AG04449 (cell line): ENCODE results near the gene LINGO3.

Experiments
- CTCF ChIA-PET: fragments of 350-600 bp; formaldehyde crosslinking; extraction: SDS; loops from one replicate; lab custom pipeline; 2021; ENCODE audit warnings: antibody characterized with exemption; lab: Yijun Ruan, JAX
- POLR2A ChIA-PET: fragments of 400-600, 350-600 bp; formaldehyde crosslinking; extraction: SDS; loops from one replicate; lab custom pipeline; 2020; ENCODE audit warnings: antibody characterized with exemption, inconsistent platforms; lab: Yijun Ruan, JAX
- DNase-seq: peaks from one replicate; pipeline ENCODE4 v3.0.0-alpha.2; 2010; ENCODE audit warnings: low read depth, low spot score
- H3K4me3 ChIP-seq: 2 replicates; pipeline ENCODE4 v1.5.1; 2011; ENCODE audit warnings: low read depth, mild to moderate bottlenecking, control low read depth, low read length
- CTCF ChIP-seq: IDR thresholded peaks from one replicate; pipeline ENCODE4 v1.5.1; 2011; ENCODE audit warnings: mild to moderate bottlenecking, moderate library complexity, low read length, control low read depth, inconsistent platforms; ENCODE audit not compliant: insufficient read depth; ENCODE audit errors: missing control alignments

LINGO3 gene

GRCh38 chr19:2315121-2315817 is 7.3 kb upstream of the LINGO3 start:
- no peak for TF ChIP-seq CTCF
- ChIA-PET POLR2A (no interaction called here), CTCF (interaction anchor here (0.6 to 4.3 kb wide), 41 partner anchors 9 to 387 kb away, joined by 3 to 71 read pairs (median 5); partner anchors contain the start of genes AP3D1, DOT1L, LSM7 and PLEKHJ1)
- no peak for DNase-seq
- no peak overlapping the region for H3K4me3 ChIP-seq

- no peak overlapping the region for H3K4me3 ChIP-seq
- CTCF ChIA-PET: interaction anchor here (2.0 kb wide), 1 partner anchor 73 kb away, joined by 6 read pairs; no protein-coding TSS in a partner anchor
- POLR2A ChIA-PET: no interaction called here
- no peak for DNase-seq
- TF ChIP-seq CTCF: no peak
Observed at GRCh38 chr19:2312820-2313501, 5.0 kb upstream of the LINGO3 start.

- no peak overlapping the region for H3K4me3 ChIP-seq
- no peak for DNase-seq
- ChIA-PET CTCF (interaction anchor here (2.0 to 3.0 kb wide), 2 partner anchors 36 to 72 kb away, joined by 6 to 11 read pairs; no protein-coding TSS in a partner anchor), POLR2A (no interaction called here)
- TF ChIP-seq CTCF: no peak
Observed at GRCh38 chr19:2311093-2311492, 3.1 kb upstream of the LINGO3 start.

GRCh38 chr19:2309734-2310362 is 1.9 kb upstream of the LINGO3 start:
- CTCF ChIA-PET: interaction anchor here (3.0 kb wide), 1 partner anchor 35 kb away, joined by 11 read pairs; no protein-coding TSS in a partner anchor
- no peak for DNase-seq
- no peak for TF ChIP-seq CTCF
- H3K4me3 ChIP-seq: no peak overlapping the region
- POLR2A ChIA-PET: no interaction called here

GRCh38 chr19:2307518-2308012 is 389 bp downstream of the LINGO3 start:
- no peak overlapping the region for H3K4me3 ChIP-seq
- no peak for TF ChIP-seq CTCF
- DNase-seq: no peak
- ChIA-PET POLR2A (no interaction called here), CTCF (interaction anchor here (1.0 to 2.9 kb wide), 2 partner anchors 8 to 12 kb away, joined by 4 to 16 read pairs; no protein-coding TSS in a partner anchor)
